Gastroesophageal sphincter (tissue), 4 donors: ENCODE data around the gene CCDC122. TPM values are rescaled to one million over a fixed set of nuclear protein-coding genes. Genes with fewer than 3 reads are reported as not detected.

ENCODE experiments used
- ATAC-seq: fragments of 150-250 bp; one replicate; pipeline ENCODE4 v1.9.1; 2016; ENCODE audit warnings: mild to moderate bottlenecking, moderate library complexity
- H3K27ac ChIP-seq, 4 donors: fragments of 200-600 bp; sonication (generic) in 3 of 4; 1 replicate in 3 of 4; 2 replicates in 1 of 4; pipeline ENCODE4 v1.5.1; 2016 to 2019
- H3K27me3 ChIP-seq: fragments of 200-600 bp; sonication (generic); one replicate; pipeline ENCODE4 v1.5.1; 2019
- H3K36me3 ChIP-seq, 2 donors: fragments of 200-600 bp; sonication (generic); one replicate each; pipeline ENCODE4 v1.5.1; 2019; ENCODE audit warnings: control low read depth in 1 of 2
- H3K4me1 ChIP-seq, 3 donors: fragments of 200-600 bp; sonication (generic); 1 replicate in 2 of 3; 2 replicates in 1 of 3; pipeline ENCODE4 v1.5.1; 2016 to 2019; ENCODE audit warnings: control low read depth in 2 of 3
- H3K4me3 ChIP-seq, 2 donors: fragments of 200-600 bp; sonication (generic); one replicate each; pipeline ENCODE4 v1.5.1; 2019; ENCODE audit warnings: mild to moderate bottlenecking in 1 of 2, moderate library complexity in 1 of 2
- H3K9me3 ChIP-seq, 3 donors: fragments of 200-600 bp; sonication (generic); one replicate each; pipeline ENCODE4 v1.5.1; 2017 to 2019; ENCODE audit warnings: control low read depth in 2 of 3
- EP300 ChIP-seq: sonication (generic); formaldehyde crosslinking; IDR thresholded peaks from one replicate; pipeline ENCODE4 v1.6.1; 2017; ENCODE audit warnings: antibody characterized with exemption, mild to moderate bottlenecking
- POLR2A ChIP-seq, 2 donors: fragments of 450-650 bp; IDR thresholded peaks; one replicate each; pipeline ENCODE4 v1.6.1; 2017; ENCODE audit warnings: antibody characterized with exemption in 2 of 2, mild to moderate bottlenecking in 2 of 2, moderate library complexity in 1 of 2
- POLR2AphosphoS5 ChIP-seq: sonication (generic); formaldehyde crosslinking; IDR thresholded peaks from one replicate; pipeline ENCODE4 v1.6.1; 2017; ENCODE audit warnings: antibody characterized with exemption
- WGBS, 2 donors: methylation state at CpG; one replicate each; pipeline ENCODE4 v1.1.5; 2018; ENCODE audit warnings: low coverage in 1 of 2; 5-methylcytosine and 5-hydroxymethylcytosine counted together
- total RNA-seq, 4 donors: library from RNA; depleted of rRNA; stranded (reverse); fragments of >200 nt; gene quantifications; one replicate each; pipeline ENCODE4 v1.1.0, GENCODE V29; 2016
- TF ChIP-seq, protein P1 (sequence below), 4 experiments: fragments of 200-600 bp in 2 of 4; fragments of 450-650 bp in 2 of 4; sonication (generic) in 1 of 4; IDR thresholded peaks; one replicate each; pipeline ENCODE4 v1.5.1; 2017 to 2019; ENCODE audit warnings: antibody characterized with exemption in 4 of 4, mild to moderate bottlenecking in 2 of 4, moderate library complexity in 2 of 4

CCDC122 gene
- total RNA-seq, 4 donors from 2014 or later: 3.6 to 5.3 (median 4.0) TPM

DNA sequence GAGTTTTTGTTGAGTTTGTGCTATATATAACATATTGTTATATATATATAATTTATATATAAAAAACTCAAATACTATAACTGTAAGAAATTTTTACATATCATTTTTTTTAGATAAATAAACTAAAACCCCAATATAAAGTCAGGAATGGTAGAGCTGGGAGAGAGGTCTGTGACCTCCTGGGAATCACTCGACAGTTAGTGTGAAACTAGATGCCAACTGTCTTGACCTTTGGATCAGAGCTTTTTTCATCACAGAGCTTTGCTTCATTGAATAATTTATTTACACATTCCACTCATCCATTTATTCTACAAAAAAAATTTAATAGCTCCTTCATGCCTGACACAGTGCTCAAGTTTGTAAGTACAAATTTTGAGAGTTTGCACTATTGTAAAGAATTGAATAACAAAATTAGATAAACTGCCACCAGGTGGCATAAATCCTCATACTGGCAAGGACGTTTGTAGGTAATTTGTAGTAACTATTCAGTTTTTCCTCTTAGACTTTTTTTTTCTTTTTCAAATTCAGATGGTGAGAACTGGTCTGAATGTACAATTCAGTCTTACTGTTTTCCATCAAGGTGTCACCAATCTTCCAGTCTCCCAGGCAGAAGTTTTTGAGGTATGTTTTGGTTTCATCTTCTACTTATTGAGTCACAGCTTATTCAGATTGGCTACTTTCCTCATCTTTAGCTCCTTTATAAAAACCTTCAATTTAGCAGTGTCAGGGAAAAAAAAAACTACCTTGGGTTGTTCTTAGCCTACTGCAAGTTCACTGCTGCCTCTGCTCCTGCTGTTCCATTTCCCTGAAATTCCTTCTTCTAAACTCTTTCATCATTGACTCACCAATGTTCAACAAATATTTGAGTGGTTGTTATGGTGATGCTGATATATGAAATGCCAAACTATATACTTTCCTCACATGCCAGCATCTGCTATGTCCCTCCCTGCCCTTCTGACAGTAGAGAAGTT is 28.9 kb upstream of the CCDC122 start:
- Histone ChIP-seq H3K9me3 (no peaks in the 10 kb centered on the region), H3K4me1 (peaks cover 0 to 31% (median 6%) of the 10 kb centered on the region in 3 donors), H3K36me3 (no peaks in the 10 kb centered on the region), H3K27ac (peak overlapping the region in 1 of 4 donors; percentile 9), H3K27me3 (no peaks in the 10 kb centered on the region), H3K4me3 (no peak overlapping the region)
- 19 to 20% methylated on average over 2 of the region's 2 CpGs for WGBS, 2 donors
- no peak for ATAC-seq
- TF ChIP-seq, protein P1, sequence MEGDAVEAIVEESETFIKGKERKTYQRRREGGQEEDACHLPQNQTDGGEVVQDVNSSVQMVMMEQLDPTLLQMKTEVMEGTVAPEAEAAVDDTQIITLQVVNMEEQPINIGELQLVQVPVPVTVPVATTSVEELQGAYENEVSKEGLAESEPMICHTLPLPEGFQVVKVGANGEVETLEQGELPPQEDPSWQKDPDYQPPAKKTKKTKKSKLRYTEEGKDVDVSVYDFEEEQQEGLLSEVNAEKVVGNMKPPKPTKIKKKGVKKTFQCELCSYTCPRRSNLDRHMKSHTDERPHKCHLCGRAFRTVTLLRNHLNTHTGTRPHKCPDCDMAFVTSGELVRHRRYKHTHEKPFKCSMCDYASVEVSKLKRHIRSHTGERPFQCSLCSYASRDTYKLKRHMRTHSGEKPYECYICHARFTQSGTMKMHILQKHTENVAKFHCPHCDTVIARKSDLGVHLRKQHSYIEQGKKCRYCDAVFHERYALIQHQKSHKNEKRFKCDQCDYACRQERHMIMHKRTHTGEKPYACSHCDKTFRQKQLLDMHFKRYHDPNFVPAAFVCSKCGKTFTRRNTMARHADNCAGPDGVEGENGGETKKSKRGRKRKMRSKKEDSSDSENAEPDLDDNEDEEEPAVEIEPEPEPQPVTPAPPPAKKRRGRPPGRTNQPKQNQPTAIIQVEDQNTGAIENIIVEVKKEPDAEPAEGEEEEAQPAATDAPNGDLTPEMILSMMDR (IDR thresholded peaks at IDR 0.05): peak; percentile 41 to 75 (median 62)
- no peak for TF ChIP-seq POLR2A (IDR thresholded peaks at IDR 0.05)
- TF ChIP-seq EP300: no peak
- TF ChIP-seq POLR2AphosphoS5: no peak

DNA sequence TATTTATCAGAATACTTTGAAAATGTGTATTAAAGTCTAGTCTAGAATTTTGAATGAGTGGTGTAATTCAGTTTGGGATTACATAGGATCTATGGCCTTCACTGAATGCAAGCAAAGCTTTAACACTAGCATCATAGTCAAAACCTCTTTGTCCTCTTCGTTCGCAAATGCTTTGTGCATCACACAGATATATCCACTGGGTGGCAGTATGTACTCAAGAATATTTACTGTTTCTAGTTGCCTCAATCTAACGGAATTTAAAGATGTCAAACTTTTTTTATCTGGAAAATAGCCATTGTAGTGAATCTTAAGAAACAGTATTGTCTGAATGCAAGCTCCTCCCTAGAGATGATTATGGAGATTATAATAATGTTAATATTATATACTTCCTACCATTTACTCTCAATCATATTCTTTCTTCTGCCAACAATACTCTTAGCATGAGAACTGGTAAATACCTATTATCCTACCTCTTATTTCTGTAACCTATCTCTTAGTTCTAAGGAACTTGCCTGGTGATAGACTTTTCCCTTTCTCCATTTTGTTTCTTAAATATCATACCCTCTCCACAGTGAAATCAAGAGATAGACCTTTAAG is 26.0 kb upstream of the CCDC122 start:
- Histone ChIP-seq H3K4me1 (peaks cover 0 to 19% (median 6%) of the 10 kb centered on the region in 3 donors), H3K27me3 (no peaks in the 10 kb centered on the region), H3K4me3 (no peak overlapping the region), H3K27ac (no peak overlapping the region), H3K36me3 (no peaks in the 10 kb centered on the region), H3K9me3 (no peaks in the 10 kb centered on the region)
- ATAC-seq: no peak
- TF ChIP-seq POLR2A (IDR thresholded peaks at IDR 0.05) (no peak), POLR2AphosphoS5 (no peak), EP300 (no peak)
- TF ChIP-seq, protein P1 (IDR thresholded peaks at IDR 0.05): peak; percentile 73 to 94 (median 86)
- WGBS, 2 donors: 0 to 2% methylated on average over 3 of the region's 3 CpGs

DNA sequence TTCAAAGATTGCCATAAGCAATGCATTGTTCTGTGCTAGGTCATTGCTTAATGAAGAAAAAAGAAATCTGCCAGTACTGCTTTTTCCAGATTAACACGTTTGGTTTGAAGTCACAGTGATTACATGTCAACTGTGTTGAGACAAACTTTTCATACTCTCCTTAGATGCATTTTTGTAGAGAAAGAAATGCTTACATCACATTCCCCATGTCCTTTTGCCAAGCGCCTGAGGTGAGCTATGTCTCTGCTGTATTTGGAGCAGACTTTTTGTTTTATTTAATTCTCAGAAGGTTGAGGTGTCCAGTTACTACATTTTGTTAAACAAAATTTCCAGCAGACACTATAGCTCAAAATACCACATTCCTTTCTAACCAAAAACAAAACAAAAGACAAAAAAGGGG is 16.4 kb upstream of the CCDC122 start:
- Histone ChIP-seq H3K4me3 (no peak overlapping the region), H3K4me1 (peaks cover 0 to 10% (median 0%) of the 10 kb centered on the region in 3 donors), H3K27ac (peak overlapping the region in 2 of 4 donors; percentile 11 to 14), H3K27me3 (no peaks in the 10 kb centered on the region), H3K36me3 (peaks cover 0 to under 1% of the 10 kb centered on the region in 2 donors), H3K9me3 (no peaks in the 10 kb centered on the region)
- WGBS, 2 donors: 34 to 39% methylated on average over 2 of the region's 2 CpGs
- ATAC-seq: no peak
- TF ChIP-seq, protein P1 (IDR thresholded peaks at IDR 0.05): no peak

DNA sequence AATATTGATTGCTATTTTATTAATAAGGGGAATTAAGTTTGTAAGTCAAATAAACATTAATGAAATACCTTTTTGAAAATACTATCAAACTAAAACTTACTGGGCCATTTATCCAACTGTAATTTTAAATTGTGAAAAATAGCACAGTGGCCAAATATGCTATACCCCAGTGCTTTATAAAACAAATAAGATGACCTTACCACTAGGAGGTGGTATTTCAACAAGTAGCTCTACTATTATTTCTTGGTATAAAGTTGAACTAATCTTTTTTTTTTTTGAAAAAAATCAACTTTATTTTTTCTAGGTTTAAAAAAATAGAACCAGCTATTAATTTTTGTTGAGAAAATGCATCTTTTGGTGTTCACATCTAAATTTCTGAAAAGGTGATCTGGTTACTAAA is 14.9 kb upstream of the CCDC122 start:
- H3K9me3 ChIP-seq: no peaks in the 10 kb centered on the region
- H3K4me1 ChIP-seq: peaks cover 0 to 10% (median 0%) of the 10 kb centered on the region in 3 donors
- no peak overlapping the region for H3K27ac ChIP-seq
- H3K36me3 ChIP-seq: peaks cover 0 to 3% of the 10 kb centered on the region in 2 donors
- TF ChIP-seq POLR2A (IDR thresholded peaks at IDR 0.05): no peak
- TF ChIP-seq EP300: no peak
- TF ChIP-seq, protein P1 (IDR thresholded peaks at IDR 0.05): peak in 1 of 4 experiments; percentile 9
- no peak for TF ChIP-seq POLR2AphosphoS5
- no peaks in the 10 kb centered on the region for H3K27me3 ChIP-seq
- H3K4me3 ChIP-seq: no peak overlapping the region
- ATAC-seq: no peak
